ENCODE results near the gene ERGIC3.

DNA sequence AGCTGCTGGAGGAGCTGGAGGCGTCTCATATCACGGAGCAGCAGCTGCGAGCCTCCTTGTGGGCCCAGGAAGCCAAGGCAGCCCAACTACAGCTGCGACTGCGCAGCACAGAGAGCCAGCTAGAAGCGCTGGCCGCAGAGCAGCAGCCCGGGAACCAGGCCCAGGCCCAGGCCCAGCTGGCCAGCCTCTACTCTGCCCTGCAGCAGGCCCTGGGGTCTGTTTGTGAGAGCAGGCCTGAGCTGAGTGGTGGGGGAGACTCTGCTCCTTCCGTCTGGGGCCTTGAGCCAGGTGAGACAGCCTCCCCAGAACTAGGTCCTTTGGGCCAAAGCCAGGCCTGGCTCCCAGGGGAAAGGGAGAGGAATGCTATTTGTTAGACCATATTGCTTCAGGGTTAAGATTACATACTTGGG lies 44.1 kb upstream of the ERGIC3 start:
- TF ChIP-seq POLR2A (IDR thresholded peaks at IDR 0.05; ENCODE audit: low read depth, low read length), result no peak
- TF ChIP-seq, protein P1, sequence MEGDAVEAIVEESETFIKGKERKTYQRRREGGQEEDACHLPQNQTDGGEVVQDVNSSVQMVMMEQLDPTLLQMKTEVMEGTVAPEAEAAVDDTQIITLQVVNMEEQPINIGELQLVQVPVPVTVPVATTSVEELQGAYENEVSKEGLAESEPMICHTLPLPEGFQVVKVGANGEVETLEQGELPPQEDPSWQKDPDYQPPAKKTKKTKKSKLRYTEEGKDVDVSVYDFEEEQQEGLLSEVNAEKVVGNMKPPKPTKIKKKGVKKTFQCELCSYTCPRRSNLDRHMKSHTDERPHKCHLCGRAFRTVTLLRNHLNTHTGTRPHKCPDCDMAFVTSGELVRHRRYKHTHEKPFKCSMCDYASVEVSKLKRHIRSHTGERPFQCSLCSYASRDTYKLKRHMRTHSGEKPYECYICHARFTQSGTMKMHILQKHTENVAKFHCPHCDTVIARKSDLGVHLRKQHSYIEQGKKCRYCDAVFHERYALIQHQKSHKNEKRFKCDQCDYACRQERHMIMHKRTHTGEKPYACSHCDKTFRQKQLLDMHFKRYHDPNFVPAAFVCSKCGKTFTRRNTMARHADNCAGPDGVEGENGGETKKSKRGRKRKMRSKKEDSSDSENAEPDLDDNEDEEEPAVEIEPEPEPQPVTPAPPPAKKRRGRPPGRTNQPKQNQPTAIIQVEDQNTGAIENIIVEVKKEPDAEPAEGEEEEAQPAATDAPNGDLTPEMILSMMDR (conservative IDR thresholded peaks at IDR 0.05; ENCODE audit: low read depth, low read length), result no peak
- TF ChIP-seq, protein P2, sequence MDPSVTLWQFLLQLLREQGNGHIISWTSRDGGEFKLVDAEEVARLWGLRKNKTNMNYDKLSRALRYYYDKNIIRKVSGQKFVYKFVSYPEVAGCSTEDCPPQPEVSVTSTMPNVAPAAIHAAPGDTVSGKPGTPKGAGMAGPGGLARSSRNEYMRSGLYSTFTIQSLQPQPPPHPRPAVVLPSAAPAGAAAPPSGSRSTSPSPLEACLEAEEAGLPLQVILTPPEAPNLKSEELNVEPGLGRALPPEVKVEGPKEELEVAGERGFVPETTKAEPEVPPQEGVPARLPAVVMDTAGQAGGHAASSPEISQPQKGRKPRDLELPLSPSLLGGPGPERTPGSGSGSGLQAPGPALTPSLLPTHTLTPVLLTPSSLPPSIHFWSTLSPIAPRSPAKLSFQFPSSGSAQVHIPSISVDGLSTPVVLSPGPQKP (IDR thresholded peaks at IDR 0.05; ENCODE audit: borderline replicate concordance, low read depth, low read length), result no peak
- no peak for TF ChIP-seq MXI1 (IDR thresholded peaks at IDR 0.05; ENCODE audit: borderline replicate concordance, low read depth, low read length)
- TF ChIP-seq FOS (IDR thresholded peaks at IDR 0.05; ENCODE audit: low read depth, low read length), result no peak
- no peak for TF ChIP-seq SMC3 (IDR thresholded peaks at IDR 0.05; ENCODE audit: low read depth, low read length)
- TF ChIP-seq RAD21 (IDR thresholded peaks at IDR 0.05; ENCODE audit: low read length), result no peak
- TF ChIP-seq RFX5 (IDR thresholded peaks at IDR 0.05; ENCODE audit: low read depth, low read length), result no peak
- TF ChIP-seq MAZ (IDR thresholded peaks at IDR 0.05; ENCODE audit: borderline replicate concordance, low read depth, low read length), result no peak
- no peak for TF ChIP-seq NFE2L2 (IDR thresholded peaks at IDR 0.05; ENCODE audit: low read depth, low read length)

All from IMR-90 (cell line).